ENCODE measurements around the gene NDUFAF4. TPM values are rescaled to one million over a fixed set of nuclear protein-coding genes. Genes with fewer than 3 reads are reported as not detected.

Gene NDUFAF4
- total and polyA plus RNA-seq, 2 of the 13 experiments (the other 11 are each of a cell fraction or from before 2014, with no cell fraction given), result 41.3 to 59.7 TPM

DNA sequence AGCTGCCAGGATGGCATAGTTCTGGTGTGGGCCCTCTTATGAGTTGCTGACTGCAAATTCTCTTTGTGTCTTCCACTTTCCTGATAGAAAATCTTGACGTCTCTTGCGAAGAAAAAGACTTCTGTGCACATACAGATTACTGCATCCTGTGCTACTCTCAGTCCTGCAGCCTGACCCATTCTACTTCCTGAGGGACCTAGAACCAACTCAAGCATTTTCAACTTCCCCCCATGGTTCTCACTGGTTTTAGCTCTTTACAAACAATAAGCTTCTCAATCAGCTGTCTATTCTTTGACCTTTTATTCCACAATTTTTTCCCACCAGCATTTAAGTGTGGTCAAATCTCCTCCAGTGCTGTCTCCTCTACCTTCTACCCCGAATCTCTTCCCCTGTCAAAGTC, 13.5 kb upstream of the NDUFAF4 start:
- no peak for DNase-seq (ENCODE audit: low spot score)
- FAIRE-seq, result no peak
- intact Hi-C loops (cut with micrococcal nuclease; ENCODE audit: unreplicated experiment) (no loop called here), in situ Hi-C loops (cut with HindIII; ENCODE audit: extremely low pct_ligation_motif_present, low pct_unique_long_range_greater_than_20kb) (no loop called here)
- BruUV-seq (replicated peaks), result no TSS peak
- no peaks in the 10 kb centered on the region for H3K4me1 ChIP-seq (ENCODE audit: insufficient read depth, low read length)
- no peaks in the 10 kb centered on the region for H3K79me2 ChIP-seq (ENCODE audit: insufficient read depth, low read length)
- ATAC-seq, result no peak
- no peak overlapping the region for H3K4me3 ChIP-seq (replicated peaks in 1 of 3; ENCODE audit: insufficient read depth in 1 of 3, low read depth in 2 of 3, low read length in 3 of 3)
- H3K27me3 ChIP-seq (ENCODE audit: control insufficient read depth in 1 of 2, insufficient read depth in 2 of 2, low read length in 2 of 2), result peaks cover 0 to 16% of the 10 kb centered on the region in 2 experiments; a peak in 1 of 5 replicates
- CTCF ChIA-PET (ENCODE audit: low intra/inter-chr PET ratio, low total read pairs), result no interaction called here
- 29% methylated on average over 3 of the region's 3 CpGs for WGBS (ENCODE audit: low lambda C conversion rate)
- no peak overlapping the region for H3K9ac ChIP-seq (ENCODE audit: insufficient read depth, low read depth, low read length)
- H4K20me1 ChIP-seq (ENCODE audit: insufficient read depth, low read length), result no peaks in the 10 kb centered on the region
- POLR2A ChIA-PET, result no interaction called here
- no peak overlapping the region for H2AFZ ChIP-seq (ENCODE audit: low read length)
- H3K4me2 ChIP-seq (ENCODE audit: low read depth, low read length), result no peak overlapping the region
- H3K36me3 ChIP-seq (replicated peaks in 1 of 2; ENCODE audit: control insufficient read depth in 1 of 2, insufficient read depth in 2 of 2, low read length in 2 of 2), result no peaks in the 10 kb centered on the region
- no peak overlapping the region for H3K27ac ChIP-seq (ENCODE audit: extremely low read length, insufficient read depth, low read length)
- H3K9me3 ChIP-seq (ENCODE audit: low read length), result no peaks in the 10 kb centered on the region
- TF ChIP-seq TSC22D2 (CRISPR knock-in tag; IDR thresholded peaks at IDR 0.05; ENCODE audit: borderline replicate concordance) (no peak), NR2C2 (CRISPR knock-in tag; IDR thresholded peaks at IDR 0.05; ENCODE audit: borderline replicate concordance) (no peak), DPF2 (CRISPR knock-in tag; IDR thresholded peaks at IDR 0.05; ENCODE audit: borderline replicate concordance, low read depth) (no peak), ZNF430 (CRISPR knock-in tag; IDR thresholded peaks at IDR 0.05) (no peak), PRMT3 (CRISPR knock-in tag; IDR thresholded peaks at IDR 0.05; ENCODE audit: borderline replicate concordance, low read depth) (no peak), ZNF746 (CRISPR knock-in tag; IDR thresholded peaks at IDR 0.05) (no peak)
- TF ChIP-seq, protein P1, sequence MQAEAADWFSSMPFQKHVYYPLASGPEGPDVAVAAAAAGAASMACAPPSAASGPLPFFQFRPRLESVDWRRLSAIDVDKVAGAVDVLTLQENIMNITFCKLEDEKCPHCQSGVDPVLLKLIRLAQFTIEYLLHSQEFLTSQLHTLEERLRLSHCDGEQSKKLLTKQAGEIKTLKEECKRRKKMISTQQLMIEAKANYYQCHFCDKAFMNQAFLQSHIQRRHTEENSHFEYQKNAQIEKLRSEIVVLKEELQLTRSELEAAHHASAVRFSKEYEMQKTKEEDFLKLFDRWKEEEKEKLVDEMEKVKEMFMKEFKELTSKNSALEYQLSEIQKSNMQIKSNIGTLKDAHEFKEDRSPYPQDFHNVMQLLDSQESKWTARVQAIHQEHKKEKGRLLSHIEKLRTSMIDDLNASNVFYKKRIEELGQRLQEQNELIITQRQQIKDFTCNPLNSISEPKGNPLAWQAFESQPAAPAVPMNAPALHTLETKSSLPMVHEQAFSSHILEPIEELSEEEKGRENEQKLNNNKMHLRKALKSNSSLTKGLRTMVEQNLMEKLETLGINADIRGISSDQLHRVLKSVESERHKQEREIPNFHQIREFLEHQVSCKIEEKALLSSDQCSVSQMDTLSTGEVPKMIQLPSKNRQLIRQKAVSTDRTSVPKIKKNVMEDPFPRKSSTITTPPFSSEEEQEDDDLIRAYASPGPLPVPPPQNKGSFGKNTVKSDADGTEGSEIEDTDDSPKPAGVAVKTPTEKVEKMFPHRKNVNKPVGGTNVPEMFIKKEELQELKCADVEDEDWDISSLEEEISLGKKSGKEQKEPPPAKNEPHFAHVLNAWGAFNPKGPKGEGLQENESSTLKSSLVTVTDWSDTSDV (CRISPR knock-in tag; IDR thresholded peaks at IDR 0.05), result no peak
- TF ChIP-seq, protein P2, sequence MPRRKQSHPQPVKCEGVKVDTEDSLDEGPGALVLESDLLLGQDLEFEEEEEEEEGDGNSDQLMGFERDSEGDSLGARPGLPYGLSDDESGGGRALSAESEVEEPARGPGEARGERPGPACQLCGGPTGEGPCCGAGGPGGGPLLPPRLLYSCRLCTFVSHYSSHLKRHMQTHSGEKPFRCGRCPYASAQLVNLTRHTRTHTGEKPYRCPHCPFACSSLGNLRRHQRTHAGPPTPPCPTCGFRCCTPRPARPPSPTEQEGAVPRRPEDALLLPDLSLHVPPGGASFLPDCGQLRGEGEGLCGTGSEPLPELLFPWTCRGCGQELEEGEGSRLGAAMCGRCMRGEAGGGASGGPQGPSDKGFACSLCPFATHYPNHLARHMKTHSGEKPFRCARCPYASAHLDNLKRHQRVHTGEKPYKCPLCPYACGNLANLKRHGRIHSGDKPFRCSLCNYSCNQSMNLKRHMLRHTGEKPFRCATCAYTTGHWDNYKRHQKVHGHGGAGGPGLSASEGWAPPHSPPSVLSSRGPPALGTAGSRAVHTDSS (CRISPR knock-in tag; conservative IDR thresholded peaks at IDR 0.05), result no peak
- TF ChIP-seq, protein P3, sequence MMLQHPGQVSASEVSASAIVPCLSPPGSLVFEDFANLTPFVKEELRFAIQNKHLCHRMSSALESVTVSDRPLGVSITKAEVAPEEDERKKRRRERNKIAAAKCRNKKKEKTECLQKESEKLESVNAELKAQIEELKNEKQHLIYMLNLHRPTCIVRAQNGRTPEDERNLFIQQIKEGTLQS (CRISPR knock-in tag; IDR thresholded peaks at IDR 0.05), result no peak
- TF ChIP-seq, protein P4, sequence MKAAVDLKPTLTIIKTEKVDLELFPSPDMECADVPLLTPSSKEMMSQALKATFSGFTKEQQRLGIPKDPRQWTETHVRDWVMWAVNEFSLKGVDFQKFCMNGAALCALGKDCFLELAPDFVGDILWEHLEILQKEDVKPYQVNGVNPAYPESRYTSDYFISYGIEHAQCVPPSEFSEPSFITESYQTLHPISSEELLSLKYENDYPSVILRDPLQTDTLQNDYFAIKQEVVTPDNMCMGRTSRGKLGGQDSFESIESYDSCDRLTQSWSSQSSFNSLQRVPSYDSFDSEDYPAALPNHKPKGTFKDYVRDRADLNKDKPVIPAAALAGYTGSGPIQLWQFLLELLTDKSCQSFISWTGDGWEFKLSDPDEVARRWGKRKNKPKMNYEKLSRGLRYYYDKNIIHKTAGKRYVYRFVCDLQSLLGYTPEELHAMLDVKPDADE (CRISPR knock-in tag; IDR thresholded peaks at IDR 0.05), result no peak
- TF ChIP-seq, protein P5, sequence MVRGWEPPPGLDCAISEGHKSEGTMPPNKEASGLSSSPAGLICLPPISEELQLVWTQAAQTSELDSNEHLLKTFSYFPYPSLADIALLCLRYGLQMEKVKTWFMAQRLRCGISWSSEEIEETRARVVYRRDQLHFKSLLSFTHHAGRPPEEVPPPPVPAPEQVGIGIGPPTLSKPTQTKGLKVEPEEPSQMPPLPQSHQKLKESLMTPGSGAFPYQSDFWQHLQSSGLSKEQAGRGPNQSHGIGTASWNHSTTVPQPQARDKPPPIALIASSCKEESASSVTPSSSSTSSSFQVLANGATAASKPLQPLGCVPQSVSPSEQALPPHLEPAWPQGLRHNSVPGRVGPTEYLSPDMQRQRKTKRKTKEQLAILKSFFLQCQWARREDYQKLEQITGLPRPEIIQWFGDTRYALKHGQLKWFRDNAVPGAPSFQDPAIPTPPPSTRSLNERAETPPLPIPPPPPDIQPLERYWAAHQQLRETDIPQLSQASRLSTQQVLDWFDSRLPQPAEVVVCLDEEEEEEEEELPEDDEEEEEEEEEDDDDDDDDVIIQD (CRISPR knock-in tag; IDR thresholded peaks at IDR 0.05; ENCODE audit: low read depth), result no peak

All from HepG2 (cell line).